NOMO-1 (cell line): ENCODE results near the gene ADIG.

Experiments
- DNase-seq, 2 experiments: peaks; one replicate each; lab custom pipeline; 2025; ENCODE audit not compliant: unreplicated experiment in 2 of 2; lab: John Stamatoyannopoulos, UW

Gene ADIG

DNA sequence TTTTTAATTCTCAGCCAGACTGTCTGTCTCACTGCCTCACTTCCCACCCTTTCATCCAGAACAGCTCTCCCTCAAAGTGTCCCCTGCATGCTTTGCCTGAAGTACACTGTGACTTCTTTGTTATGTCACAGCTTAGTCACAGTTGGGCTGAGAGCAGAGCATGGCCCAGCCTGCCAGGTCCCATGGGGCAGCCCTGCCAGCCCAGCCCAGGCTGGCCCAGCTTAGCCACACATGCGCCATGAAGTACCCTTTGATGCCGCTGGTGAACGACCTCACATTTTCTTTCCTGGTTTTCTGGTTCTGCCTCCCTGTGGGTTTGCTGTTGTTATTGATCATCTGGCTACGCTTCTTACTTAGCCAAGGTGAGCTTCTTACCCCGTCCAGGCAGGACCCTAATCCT, at the start of gene ADIG:
ADIG (plus strand) TSS at position 185 of the 400 bp plus-strand sequence; CDS start at position 239, 54 bp downstream.
- DNase-seq = no peak

DNA sequence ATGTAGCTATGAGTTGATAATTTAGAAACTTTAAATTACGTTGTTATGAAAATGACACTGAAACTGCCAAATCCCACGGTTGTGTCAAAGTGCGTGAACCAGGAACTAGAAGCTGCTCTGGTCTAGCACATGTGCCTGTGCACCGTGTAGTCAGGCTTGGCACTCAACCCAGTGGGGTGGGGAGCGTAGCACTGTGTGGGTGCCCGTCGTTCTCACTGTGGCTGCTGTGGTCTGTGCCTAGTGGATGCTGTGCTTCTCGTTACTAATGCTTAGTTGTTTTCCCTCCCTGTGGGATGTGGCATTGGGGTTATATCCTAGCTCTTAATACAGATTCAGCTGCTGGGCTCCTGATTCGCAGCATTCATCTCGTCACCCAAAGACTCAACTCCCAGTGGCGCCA, 46.2 kb upstream of the ADIG start:
- no peak for DNase-seq

- no peak for DNase-seq
Observed at GRCh38 chr20:38536310-38536709, 44.7 kb upstream of the ADIG start.

- DNase-seq = no peak
Observed at GRCh38 chr20:38537176-38537575, 43.8 kb upstream of the ADIG start.

DNA sequence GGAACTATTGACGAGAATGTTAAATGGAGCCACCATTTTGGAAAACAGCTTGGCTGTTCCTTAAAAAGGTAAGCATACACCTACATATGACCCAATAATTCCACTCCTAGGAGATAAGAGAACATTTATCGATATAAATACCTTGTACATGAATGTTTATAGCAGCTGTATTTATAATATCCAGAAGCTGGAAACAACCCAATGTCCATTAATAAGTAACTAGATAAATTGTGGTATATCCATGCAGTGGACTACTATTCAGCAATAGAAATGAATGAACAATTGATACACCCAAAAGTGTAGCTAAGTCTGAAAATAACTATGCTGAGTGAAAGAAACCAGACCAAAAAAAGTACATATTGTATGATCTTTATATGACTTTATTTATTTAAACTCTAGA, 42.2 kb upstream of the ADIG start:
- no peak for DNase-seq

DNA sequence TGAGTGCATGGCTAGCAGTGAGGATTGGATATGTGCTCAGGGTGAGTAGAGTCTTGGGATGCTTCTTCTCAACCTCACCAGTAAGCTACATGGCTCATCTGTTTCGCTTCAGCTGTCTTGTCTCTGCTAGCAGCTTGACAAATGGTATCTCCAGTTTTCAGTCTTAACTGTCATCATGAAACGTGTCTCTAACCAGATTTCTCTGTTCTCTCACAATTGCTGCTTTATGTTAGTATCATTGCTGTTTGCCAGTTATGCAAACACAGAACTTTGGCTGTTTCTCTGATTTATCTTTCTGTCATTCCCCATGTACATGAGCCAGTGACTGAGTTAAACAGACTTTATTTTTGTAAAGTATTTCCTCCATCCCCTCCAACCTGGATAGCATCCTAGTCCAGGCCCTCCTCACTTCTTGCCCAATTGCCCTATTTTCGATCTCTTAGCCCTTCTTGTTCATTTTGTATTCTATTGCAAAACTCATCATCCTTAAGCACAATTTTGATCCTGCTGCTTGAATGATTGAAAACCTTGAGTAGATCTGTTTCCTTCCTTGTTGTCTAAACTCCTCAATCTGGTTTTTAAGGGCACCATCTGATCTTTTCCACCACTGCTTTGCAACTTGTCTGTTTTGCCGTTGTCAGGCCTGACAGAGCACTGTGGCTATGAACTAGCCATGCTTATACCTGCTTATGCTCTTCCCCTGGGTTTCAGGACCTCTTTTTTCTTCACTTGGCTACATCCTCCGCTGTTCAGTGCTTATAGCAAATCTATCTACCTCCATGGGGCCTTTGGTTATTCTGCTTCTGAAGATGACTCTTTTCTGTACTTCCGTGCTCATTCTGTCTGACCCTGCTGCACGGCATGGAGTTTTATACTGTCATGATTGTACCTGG, 37.7 kb upstream of the ADIG start:
- no peak for DNase-seq

DNA sequence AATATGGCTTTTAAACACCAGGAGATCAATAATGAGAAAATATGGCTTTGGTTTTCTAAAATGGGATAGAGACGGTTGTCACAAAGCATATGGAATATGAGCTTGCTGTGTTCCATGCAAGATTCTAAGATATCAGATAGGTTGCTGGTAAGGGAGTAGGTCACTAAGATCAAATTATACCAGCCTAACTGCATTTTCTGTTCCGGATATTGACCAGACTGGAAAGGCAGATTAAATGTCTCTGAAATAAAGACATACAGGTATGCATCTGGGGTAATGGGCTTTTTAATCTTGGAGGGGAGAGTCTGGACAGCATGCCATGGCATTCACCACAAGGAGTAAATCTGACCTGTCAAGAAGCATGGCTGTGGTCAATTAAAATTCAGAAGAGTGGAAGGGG, 35.2 kb upstream of the ADIG start:
- DNase-seq = no peak

- no peak for DNase-seq
Observed at GRCh38 chr20:38547288-38548085, 33.5 kb upstream of the ADIG start.

GRCh38 chr20:38548356-38549083, 32.5 kb upstream of the ADIG start:
- no peak for DNase-seq

- no peak for DNase-seq
Observed at GRCh38 chr20:38550274-38550673, 30.7 kb upstream of the ADIG start.

DNA sequence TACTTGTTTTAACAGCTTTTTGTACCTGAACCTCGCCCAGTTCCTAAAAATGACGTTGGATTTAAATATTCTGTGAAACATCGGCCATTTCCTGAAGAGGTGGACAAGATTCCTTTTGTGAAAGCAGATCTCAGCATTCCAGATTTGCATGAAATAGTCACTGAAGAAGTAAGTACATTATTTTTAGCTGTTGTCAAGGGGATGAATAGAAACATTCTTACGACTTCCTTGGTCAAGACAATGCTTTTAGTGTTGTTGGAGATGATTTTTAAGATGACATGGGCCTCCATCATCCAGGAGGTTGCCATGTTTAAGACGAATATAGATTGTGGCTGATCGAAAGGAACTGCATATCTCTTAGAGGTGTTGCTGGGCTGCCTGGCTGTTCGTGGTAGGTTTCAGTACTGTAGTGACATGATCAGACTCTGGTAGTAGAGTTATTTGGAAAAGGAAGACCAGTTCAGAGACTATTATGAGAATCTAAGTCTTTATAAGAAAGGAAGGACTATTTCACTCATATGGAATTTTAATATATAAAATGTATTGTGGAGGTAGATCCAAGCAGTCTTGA, 29.9 kb upstream of the ADIG start:
- no peak for DNase-seq

DNA sequence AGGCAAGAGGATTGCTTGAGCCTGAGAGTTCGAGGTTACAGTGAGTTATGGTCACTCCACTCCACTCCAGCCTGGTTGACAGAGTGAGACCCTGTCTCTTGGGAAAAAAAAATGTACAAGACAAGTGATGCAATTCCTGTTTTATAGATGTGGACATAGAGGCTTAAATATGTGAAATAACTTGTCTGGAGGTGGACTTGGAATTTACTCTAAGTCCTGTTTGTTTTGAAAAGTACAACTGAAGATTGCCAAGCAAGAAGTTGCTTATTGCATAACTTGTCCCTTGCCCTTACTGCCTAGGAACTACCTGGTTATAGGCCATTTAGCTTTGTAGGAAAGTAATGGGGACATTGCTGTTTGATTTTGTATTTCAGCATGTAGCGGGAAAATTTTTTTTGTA, 26.0 kb upstream of the ADIG start:
- DNase-seq = no peak

DNA sequence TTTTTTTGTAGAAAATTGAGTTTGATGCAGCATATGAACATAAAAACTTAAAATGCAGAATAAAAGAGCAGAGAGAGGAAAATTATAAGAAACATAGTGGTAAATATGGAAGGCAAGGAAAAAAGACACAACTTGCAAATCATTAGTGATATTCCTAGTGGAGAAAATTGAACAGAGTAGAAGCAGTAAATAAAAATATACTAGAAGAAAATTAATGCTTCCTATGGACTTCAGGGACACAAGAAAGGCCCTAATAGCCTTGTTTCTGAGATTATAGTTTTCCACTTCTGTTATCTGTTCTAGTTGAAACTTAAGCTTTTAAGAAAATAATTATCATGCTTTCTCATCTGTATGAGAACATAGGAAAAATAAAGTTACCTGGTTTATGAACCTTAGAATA, 25.6 kb upstream of the ADIG start:
- DNase-seq = no peak

- no peak for DNase-seq
Observed at GRCh38 chr20:38557174-38557573, 23.8 kb upstream of the ADIG start.

DNA sequence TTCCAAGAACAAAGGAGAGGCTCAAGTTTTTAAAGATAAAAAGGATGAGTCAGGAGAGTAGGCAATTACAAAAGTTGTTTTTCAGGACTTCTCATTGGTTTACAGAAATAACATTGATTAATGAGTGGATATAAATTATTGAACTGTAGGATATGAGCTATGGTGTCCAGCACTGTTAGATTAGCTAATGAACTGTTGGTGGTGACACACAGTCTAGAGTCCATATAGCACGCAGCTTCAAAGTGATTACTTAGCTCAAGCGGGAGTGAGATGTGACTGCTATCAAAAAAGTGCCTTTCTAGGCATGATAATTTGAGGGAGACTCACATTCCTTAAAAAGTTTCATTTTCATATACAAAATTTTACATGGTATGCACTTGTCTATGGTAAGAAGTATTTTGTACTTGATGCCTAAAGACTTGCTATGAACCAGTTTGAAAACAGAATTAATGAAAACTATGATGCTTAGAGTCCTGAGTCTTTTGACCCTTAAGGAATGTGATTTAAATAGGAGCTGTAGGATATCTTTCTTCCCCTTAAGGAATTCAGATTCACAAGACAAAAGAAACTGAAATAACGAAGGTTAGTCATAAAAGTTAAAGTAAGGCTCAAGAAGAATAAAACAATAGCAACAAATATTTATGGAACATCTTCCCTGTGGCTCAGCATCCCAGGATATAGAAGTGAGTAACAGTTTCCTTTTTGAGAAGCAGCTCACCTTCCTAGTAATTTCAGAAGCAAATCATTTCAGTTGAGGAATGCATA, 22.2 kb upstream of the ADIG start:
- DNase-seq = no peak

- no peak for DNase-seq
Observed at GRCh38 chr20:38559764-38560163, 21.2 kb upstream of the ADIG start.

- DNase-seq = no peak
Observed at GRCh38 chr20:38563802-38564431, 17.1 kb upstream of the ADIG start.

DNA sequence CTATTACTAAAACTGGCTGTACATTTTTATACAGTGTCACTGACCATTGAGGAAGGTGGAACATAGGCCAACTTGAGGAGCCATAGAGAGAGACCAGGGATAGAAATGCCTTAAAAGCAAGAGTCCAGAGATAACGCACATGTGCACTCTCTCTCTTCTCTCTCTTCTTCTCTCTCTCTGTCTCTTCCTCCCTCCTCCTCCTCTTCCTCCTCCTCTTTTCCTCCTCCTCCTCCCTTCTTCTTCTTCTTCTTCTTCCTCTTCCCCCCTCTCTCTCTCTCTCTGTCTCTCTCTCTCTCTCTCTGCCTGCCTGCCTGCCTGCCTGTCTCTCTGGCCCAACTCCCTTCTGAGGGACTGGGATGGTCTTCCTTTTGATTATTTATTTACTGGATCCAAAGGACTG, 16.3 kb upstream of the ADIG start:
- DNase-seq = no peak

DNA sequence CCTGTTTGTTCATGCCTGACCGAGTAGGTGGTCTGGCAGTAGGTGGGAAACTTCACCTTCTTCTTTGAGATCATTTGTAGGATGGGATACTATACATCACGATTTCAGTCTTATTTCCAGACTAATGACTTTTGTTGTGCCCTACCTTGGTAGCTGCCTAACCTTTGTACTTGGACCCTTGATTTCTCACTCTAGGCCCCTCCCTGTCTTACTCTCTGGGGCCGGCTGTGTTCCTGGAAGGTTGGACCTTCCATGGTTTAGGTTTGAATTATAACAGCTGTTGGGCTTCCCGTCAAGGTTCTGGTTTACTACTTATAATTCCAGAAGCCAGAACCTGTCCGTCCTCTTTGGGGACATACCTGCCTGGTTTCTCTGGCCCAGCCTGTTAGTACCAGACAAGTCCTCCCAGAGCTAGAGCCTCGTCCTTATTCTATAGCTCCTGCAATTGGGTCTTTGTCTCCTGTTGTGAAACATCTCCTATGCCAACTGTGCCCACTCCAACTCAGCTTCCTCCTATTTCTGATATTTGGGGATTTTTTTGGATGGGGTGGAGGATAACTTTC, 14.9 kb upstream of the ADIG start:
- no peak for DNase-seq
